GM19324 (cell line): ENCODE results near the gene PCSK5.
"Not testable (repeated sequence)": the region's sequence is repeated elsewhere in the genome, so short reads cannot be mapped to it uniquely, and the experiment has no call there.

ENCODE experiments used
- ATAC-seq: cut with Tn5 transposase; IDR thresholded peaks from one replicate; pipeline ENCODE4 v1.9.1; 2021; ENCODE audit warnings: mild to moderate bottlenecking, moderate library complexity; ENCODE audit not compliant: unreplicated experiment, low FRiP score

PCSK5 gene

DNA sequence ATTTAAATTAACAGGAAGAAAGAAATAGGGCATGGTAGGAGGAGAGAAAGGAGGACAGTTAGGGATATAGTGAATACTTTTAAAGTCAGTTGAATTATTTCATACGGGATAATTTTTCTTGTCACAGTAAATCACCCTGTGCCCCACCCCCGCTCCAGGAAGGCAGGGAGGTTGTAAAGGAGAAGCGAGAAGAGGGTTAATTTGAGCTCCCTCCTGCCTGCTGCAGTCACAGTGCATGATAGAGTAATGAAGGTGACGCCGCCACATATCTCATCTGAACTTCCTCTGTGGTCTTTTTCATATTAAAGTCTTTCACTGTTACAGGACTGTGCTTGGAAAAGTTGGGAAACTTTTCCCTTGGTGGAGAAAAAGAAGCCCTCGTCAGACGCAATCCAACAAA, 896 bp upstream of the PCSK5 start:
- ATAC-seq, result no peak

DNA sequence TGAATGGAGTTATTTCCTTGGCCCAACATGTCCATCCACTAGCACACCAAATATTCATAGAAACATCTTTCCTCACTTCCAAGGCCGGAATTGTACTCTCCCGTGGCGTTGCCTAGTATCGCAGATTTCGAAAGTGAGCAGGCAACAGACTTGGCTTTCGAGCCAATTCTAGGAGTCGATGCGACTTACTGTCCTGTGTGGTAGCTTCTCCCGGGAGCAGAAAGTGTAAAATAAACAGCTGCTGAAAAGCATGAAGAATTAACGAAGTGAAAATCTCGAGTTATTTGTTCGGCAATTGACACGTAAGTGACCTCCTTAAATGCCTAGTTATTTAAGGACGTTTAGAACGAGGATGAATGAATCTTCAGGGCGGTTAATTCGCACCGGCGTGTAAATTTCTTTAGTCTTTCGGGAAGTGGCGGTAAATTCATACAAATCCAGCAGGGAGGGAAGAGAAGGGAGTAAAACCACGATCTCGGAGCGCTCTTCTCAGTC, 449 bp upstream of the PCSK5 start:
- no peak for ATAC-seq

DNA sequence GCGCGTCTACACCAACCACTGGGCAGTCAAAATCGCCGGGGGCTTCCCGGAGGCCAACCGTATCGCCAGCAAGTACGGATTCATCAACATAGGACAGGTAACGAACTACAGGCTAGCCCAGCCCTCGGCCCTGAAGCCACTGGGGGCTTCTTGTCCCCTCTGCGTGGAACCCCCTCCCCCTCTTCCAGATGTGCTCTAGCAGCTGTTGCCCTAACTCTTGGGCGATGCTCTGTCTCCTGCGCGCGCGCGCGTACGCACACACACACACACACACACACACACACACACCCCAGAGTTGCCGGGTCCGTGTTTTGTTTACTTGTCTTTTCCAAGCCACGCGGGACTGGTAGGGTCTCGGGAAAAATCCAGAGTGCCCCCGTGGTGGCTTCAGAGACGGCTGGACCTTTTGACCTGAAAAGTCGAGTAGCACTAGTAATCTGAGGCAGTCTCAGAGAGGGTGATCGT, 836 bp downstream of the PCSK5 start:
- no peak for ATAC-seq

DNA sequence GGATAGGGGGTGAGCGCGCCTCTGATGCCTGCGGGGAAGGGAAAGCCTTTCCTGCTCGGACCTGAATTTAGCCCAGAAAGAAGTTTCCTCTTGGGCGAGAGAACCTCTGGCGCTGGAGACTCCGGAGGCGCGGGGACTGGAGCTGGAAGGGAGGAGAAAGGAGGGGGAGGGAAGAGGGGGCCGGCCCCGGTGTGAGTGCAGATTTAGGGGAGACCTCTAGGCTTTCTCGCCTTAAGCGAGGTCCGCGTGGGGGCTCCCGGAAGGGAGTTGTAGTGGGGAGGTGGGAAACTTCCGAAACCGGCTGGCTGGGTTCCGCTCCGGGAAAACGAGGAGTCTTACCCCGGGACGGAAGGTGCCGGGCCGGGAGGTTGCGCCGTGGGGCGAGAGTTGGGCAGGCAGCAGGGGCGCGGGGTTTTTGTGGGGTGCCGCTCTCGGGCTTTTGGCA, 1.3 kb downstream of the PCSK5 start:
- ATAC-seq, result no peak

DNA sequence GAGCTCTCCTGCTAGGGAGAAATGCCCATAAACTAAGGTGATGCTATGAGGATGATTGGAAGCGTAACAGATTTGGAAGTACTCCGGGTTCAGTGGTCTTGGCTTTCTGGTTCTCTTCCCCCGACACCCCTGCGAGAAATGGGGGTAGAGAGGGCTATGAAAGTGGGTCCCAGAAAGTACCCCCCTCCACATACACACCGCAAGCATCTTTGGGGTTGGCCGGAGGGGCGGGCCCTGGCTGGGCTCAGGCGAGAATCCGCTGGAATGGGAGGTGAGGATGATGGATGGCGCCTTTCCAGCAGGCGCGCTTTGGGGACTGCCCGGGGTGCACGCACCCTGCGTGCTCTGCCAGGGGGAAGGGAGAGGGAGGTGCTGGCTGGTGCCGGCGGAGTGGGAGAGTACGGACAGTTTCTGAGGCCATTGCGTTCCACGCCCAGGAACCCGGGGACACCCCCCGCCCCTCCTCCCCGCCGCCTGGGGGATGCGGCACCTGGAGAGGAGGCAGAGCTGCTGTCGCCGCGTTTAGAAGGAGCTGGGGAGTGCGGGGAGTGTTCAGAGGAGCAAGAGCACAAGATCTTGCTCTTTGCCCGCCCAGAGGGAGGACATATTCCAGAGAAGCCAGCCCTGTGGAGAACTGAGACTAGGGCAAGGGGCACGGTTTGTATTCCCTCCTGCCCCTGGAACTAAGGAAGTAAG, 1.9 kb downstream of the PCSK5 start:
- no peak for ATAC-seq

DNA sequence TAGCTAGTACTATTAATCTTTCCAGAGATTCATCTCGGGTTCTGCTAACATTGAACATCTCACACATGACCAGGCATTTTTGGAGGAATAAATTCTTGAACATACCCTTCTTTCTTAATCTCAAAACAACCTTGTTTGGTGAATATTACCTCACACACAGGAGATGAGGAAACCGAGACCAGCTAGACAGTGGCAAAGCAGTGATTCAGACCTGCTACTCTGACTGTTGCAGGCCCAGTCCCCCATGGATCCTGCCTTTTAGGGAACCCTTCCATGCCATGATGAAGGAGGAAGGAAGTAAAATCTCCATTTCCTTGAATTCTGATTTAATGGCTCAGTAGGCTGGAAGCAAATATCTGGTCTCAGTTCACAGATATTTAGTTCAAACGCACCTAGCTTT, 2.6 kb downstream of the PCSK5 start:
- no peak for ATAC-seq

DNA sequence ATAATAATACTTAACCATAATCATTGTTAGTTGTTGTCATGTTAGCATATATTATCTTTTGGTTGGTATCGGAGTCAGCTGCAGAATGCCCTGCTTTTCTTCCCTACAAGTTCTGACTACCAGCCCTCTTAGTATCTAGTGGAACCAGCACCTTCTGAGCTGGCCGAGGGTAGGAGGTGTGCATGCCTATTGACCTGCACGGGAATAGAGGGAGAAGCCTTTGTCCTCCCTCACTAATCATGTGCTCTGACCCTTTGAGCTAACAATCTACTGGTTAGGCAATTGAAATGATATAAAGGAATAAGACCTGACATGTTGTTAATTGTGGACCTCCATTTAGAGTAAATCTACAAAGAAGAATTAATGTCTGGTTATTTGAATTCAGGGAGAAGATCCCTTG, 4.1 kb downstream of the PCSK5 start:
- no peak for ATAC-seq

DNA sequence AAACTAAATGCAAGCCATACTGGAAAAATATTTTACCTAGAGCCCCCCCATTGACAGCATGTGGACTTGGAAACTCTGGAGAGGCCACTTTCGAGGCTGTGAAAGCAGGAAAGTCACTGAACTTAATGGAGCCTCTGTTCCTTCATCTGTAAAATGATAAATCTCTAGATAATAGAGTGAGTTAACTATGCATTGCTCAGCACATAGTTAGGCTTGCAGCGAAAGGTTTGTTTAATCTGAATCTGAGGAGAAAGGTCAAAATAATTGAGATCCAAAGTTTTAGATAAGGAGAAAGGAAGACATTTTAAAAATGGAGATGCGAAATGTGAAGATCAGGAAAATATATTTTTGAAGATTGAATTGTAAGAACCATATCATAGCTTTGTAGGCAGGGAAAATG, 4.6 kb downstream of the PCSK5 start:
- no peak for ATAC-seq

DNA sequence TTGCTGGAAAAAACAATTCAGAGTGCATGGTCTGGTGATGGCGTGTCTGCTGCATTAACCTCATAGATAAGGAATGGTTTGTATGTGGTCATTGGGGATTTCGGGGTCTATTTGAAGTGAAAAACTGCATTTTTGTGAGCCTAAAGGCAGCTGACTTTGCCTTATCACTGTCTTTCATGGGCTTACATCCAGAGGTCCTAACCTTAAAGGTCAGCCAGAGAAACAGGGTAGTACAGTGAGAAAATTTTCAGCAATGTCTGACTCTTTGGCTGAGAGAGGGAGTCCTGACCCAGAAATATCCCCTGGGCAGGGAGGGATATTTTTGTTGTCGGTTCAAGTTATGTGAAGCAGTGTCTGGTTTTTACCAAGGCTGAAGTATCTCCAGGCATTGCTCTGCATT, 5.7 kb downstream of the PCSK5 start:
- ATAC-seq, result no peak

DNA sequence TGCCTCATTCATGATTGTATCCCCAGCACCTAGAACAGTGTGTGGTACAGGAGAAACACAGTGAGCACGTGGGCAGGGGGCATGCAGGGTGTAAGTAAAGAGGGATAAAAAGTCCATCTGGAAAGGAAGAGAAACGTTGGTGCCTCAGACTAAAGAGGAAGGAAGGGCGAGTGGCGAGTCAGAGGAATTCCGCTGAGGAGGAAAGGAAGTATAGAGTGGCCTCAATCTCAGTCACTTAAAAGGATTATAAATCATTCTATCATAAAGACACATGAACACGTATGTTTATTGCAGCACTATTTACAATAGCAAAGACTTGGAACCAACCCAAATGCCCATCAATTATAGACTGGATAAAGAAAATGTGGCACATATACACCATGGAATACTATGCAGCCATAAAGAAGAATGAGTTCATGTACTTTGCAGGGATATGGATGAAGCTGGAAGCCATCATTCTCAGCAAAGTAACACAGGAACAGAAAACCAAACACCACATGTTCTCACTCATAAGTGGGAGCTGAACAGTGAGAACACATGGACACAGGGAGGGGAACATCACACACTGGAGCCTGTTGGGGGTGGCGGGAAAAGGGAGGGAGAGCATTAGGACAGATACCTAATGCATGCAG, 10.5 kb downstream of the PCSK5 start:
- not testable (repeated sequence) for ATAC-seq

DNA sequence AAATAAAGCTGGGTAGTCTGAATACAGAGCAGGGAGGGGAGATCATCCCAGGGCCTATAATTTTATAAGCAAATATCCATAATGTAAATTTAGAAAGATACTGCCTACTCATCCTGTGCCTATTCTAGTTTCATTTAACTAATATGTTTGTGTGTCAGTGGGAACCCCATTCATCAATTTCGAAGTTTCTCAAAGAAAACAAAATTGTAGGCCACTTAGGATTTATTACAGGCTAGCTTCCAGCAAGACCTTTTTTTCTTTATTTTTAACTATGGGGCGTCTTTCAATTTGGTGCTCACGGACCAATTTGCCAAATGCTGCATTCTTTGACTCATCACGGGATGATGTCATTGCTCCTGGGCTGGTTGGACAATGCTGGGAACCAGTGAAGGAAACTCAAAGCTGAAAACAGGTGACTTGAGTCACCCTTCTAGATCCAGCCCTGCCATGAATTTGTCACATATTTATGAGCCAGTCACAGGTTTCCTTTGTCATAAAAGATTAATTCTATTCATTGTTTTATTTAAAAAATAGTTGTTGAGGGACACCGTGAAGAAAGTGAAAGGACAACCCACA, 13.4 kb downstream of the PCSK5 start:
- no peak for ATAC-seq

DNA sequence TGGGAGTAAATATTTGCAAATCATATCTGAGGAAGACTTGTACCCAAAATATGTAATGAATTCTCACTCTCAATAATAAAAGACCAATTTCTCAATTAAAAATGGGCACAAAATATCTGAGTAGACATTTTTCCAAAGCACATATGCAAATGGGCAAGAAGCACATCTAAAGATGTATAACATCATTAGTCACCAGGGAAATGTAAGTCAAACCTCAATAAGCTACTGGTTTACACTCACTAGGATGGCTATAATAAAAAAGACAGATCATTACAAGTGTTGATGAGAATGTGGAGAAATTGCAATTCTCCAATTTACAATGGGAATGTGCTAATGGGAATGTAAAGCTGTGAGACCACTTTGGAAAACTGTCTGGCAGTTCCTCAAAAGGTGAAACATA, 13.9 kb downstream of the PCSK5 start:
- ATAC-seq, result no peak

DNA sequence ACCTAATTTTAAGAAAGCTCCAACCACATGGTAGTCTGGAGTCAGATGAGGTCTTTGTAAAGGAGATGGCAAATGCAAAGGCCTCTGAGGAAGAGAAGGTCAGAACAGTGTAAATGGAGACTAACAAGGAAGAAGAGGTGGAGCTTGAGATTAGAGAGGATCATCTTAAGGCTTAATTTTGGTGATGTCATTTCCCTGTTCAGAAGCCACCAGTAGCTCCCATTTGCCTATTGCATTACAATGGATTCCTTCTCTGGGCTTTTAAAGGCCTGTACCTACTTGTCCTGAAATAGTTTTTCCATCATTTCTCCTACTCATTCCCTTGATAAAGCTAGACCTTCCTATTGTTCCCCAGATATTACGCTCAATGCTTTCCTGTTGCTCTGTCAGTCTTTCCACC, 16.1 kb downstream of the PCSK5 start:
- ATAC-seq, result no peak

DNA sequence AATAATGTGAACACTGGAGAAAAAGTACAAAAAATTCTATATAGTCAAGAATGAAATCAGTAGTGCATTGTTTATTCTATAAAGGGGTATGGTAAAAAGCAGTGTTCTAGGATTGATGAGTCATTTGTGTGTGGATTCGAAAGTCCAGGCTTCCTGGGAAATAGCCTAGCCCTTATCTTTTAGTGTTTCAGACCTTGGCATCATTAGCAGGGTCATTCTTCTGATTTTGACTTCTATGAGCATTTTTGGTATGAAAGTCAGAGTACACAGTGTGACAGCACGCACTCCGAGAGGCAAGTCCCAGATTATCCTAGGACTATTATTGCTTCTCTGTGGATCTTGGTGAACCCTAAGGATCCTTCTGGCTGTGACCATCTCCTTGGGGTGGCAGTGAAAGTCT, 16.9 kb downstream of the PCSK5 start:
- no peak for ATAC-seq

DNA sequence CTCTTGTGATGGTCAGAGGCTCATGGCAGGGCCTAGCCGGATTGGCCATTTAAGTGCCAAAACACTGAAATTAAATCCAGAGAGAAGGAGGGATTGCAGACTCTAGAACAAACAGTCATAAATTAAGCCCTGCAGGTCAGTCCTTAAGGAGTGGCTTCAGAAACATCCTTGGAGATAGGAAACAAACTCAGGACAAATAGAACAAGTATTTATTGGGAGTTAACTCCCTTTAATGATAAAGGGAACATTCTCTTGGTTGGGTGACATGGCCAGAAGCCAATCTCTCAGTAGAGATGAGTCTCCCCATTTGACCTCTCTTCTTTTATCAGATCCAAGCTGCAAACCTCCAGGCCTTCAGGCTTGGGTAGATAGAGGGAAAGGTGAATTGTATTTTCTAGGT, 17.4 kb downstream of the PCSK5 start:
- no peak for ATAC-seq

DNA sequence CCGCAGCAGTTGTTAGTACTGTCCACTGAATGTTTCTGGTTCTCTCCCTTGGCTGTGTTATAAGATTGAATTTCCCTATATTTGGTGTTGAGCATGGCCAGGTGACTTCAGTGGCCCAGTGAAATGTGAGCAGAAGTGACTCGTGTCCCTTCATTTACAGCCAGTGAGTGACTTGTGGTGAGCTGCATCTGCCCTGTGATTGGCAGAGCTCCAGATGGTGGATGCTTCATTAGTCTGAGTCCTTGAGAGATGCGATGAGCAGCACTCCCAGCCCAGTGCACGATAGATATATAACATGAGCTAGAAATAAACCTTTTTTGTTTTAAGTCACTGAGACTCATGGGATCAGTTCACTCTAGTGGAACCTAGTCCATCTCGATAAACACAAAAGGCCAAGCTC, 19.3 kb downstream of the PCSK5 start:
- ATAC-seq, result no peak

DNA sequence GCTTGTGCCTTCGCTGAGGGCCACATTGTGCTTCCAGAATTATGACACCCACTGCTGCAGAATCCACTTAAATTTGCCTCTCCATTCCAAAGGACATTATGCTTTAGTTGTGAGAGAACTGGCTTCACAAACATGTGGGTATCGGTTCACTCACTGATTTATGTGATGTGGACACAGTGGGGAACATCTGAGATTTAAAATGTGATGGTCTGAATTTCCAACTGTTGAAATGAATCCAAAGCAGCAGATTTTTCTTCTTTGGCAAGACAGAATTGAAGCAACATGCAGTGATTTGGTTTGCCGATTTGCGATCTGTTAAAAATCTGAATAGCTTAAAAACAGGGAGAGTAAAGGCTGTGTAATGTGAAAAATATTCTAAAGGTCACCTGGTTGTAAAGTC, 20.3 kb downstream of the PCSK5 start:
- no peak for ATAC-seq

DNA sequence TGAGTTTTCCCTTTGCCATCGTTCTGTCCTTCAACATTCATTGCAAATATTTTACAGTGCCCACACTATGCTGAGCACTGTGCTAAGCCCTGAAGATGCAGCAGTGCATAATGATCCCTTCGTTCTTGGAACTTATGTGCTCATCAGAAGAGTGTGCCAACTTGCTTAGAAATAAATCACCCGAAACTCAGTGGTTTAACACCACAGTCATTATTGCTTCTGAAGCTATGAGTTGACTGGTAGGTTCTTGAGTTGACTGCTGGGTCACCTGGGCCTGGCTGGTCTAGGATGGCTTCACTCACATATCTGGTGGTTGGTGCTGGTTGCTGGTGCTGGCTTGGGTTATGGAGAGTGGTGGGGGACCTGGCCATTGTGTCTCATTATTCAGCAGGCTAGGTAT, 20.9 kb downstream of the PCSK5 start:
- ATAC-seq, result no peak

DNA sequence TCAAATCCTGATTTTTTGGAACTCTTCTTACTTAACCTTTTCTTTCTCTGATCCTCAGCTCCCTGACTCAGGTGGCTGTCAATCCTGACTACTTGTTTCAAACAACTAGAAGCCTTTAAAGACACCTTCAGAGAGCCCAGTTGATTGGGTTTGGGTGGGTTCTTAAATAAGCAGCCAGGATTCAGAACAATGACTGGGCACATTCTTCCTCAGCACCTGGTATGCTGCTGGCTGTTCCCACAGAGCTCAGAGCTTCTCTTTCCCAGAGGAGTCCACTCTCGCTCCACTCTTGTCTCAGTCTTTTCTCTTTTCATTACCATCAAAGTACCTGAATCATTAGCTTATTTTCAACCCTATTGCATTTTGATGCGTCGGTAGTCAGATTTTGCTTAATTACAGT, 22.5 kb downstream of the PCSK5 start:
- no peak for ATAC-seq

DNA sequence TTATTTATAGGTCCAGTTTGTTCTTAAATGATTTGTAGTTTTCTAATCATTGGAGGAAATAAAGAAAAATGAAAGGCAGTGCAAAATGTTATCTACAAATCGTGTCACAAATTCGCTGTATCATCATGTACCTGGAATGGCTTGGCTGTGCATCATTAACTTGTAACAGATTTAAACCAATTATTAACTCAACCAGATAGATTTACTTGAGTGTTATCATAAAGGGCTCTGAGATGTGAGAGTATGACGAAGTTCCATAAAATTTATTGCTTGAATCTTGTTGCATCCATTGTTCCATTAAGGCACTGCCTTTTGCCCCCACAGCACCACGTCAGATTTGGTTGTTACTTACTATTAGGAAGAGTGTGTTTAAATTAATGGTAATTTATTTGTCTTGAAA, 23.5 kb downstream of the PCSK5 start:
- no peak for ATAC-seq

DNA sequence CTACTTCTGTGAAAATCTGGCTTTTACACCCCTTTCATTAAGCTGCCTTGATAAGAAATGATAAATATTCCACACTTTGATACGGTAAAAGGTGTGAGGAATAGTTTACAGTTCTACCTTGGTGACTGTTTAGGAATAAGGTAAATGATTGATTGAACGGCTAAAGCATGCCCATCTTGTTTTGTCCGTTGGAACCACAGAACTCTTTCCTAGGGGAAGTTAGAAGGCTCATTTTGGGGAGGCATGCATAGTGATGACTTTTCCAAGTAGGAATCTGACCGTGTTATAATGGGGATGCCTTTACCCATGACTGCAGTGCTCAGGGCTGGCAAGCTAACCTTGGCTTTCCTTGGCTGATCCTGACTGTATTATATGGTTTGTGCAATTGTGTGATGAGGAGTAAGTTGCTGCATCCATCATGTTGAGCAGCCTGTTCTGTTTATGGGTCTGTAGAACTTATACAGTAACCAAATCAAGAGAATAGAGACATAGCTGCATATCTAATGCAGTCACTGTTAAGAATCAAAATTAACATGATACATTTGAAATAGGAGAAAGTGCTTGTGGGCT, 24.5 kb downstream of the PCSK5 start:
- ATAC-seq, result no peak

DNA sequence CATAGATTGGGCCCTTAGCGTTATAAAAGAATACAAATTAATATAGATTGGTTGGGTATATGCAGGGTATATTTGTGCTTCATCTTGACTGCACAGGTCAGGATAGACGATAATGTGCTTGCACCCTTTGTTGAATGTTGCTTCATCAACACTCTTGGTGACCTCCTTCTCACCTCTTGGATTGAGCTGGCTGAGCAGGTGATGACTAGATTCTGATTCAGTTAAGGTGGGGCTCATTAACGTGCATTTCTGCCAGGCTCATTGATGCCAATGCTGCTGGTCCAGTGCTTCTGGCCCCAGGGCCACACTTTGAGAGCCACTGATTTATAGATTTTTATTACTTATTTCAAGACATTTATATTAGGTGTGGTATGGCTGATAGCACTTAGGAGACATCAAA, 27.7 kb downstream of the PCSK5 start:
- ATAC-seq, result no peak
